Esophagus squamous epithelium (tissue), 5 donors: ENCODE data around the gene KANSL2. TPM values are rescaled to one million over a fixed set of nuclear protein-coding genes. Genes with fewer than 3 reads are reported as not detected.

ENCODE experiments used
- DNase-seq: peaks from one replicate; lab custom pipeline; 2025; lab: John Stamatoyannopoulos, UW
- H3K27ac ChIP-seq, 4 donors: fragments of 200-600 bp; sonication (generic); one replicate each; pipeline ENCODE4 v1.5.1; 2016 to 2019; ENCODE audit warnings: mild to moderate bottlenecking in 1 of 4
- H3K27me3 ChIP-seq, 4 donors: fragments of 200-600 bp; sonication (generic); 1 replicate in 3 of 4; 2 replicates in 1 of 4; pipeline versions ENCODE4 v1.5.1 to v1.6.0; 2017 to 2021; ENCODE audit warnings: antibody characterized with exemption in 1 of 4
- H3K36me3 ChIP-seq, 3 donors: fragments of 200-600 bp; sonication (generic); one replicate each; pipeline ENCODE4 v1.5.1; 2016 to 2019
- H3K4me1 ChIP-seq, 3 donors: fragments of 200-600 bp; sonication (generic); one replicate each; pipeline ENCODE4 v1.5.1; 2017 to 2019
- H3K4me3 ChIP-seq, 4 donors: fragments of 200-600 bp; sonication (generic); 1 replicate in 3 of 4; 2 replicates in 1 of 4; pipeline ENCODE4 v1.5.1; 2016 to 2019; ENCODE audit warnings: mild to moderate bottlenecking in 2 of 4, moderate library complexity in 1 of 4
- H3K9me3 ChIP-seq, 3 donors: fragments of 200-600 bp; sonication (generic); one replicate each; pipeline ENCODE4 v1.5.1; 2016 to 2019
- CTCF ChIP-seq, 6 experiments: fragments of 450-650 bp in 4 of 6; fragments of 200-600 bp in 2 of 6; sonication (generic) in 2 of 6; IDR thresholded peaks; one replicate each; pipeline ENCODE4 v1.5.1; 2016 to 2019; ENCODE audit warnings: antibody characterized with exemption in 6 of 6, mild to moderate bottlenecking in 4 of 6, moderate library complexity in 4 of 6
- POLR2A ChIP-seq, 4 donors: fragments of 450-650 bp; IDR thresholded peaks; one replicate each; pipeline ENCODE4 v1.6.1; 2017; ENCODE audit warnings: antibody characterized with exemption in 4 of 4, mild to moderate bottlenecking in 4 of 4, moderate library complexity in 3 of 4
- WGBS, 2 donors: methylation state at CpG; one replicate each; pipeline ENCODE4 v1.1.5; 2018; 5-methylcytosine and 5-hydroxymethylcytosine counted together
- intact Hi-C: fragments of 100-400 bp; cut with DNase I; formaldehyde crosslinking; loops from one replicate; pipeline ENCODE4 v1.15.0; 2022
- total RNA-seq, 4 donors: library from RNA; depleted of rRNA; stranded (reverse); fragments of >200 nt; gene quantifications; one replicate each; pipeline ENCODE4 v1.1.0, GENCODE V29; 2016
- donor health status: DM: yes; HTN: yes; CAD: no.

The KANSL2 gene
- total RNA-seq, 4 donors from 2014 or later, result 23.9 to 46.0 (median 33.3) TPM

- DNase-seq, result no peak
Measured at GRCh38 chr12:48695859-48696258, 13.8 kb upstream of the KANSL2 start.

GRCh38 chr12:48694038-48694437, 12.0 kb upstream of the KANSL2 start:
- no peaks in the 10 kb centered on the region for H3K9me3 ChIP-seq
- no peaks in the 10 kb centered on the region for H3K4me1 ChIP-seq
- intact Hi-C loops, result no loop called here
- no peak for DNase-seq
- no peaks in the 10 kb centered on the region for H3K27me3 ChIP-seq
- H3K36me3 ChIP-seq, result peaks cover 7 to 99% (median 28%) of the 10 kb centered on the region in 3 donors
- no peak overlapping the region for H3K27ac ChIP-seq
- TF ChIP-seq POLR2A (IDR thresholded peaks at IDR 0.05) (no peak), CTCF (IDR thresholded peaks at IDR 0.05) (no peak)
- H3K4me3 ChIP-seq, result no peak overlapping the region
- 87 to 98% methylated on average over 2 to 6 of the region's 6 CpGs for WGBS, 2 donors

More at GRCh38 chr12:48695859-48696258, 13.8 kb upstream of the KANSL2 start:
- Histone ChIP-seq H3K4me3 (no peak overlapping the region), H3K27me3 (no peaks in the 10 kb centered on the region), H3K9me3 (no peaks in the 10 kb centered on the region), H3K36me3 (peaks cover 7 to 99% (median 23%) of the 10 kb centered on the region in 3 donors), H3K4me1 (no peaks in the 10 kb centered on the region), H3K27ac (no peak overlapping the region)
- TF ChIP-seq CTCF (IDR thresholded peaks at IDR 0.05) (no peak), POLR2A (IDR thresholded peaks at IDR 0.05) (no peak)
- 79 to 97% methylated on average over 2 of the region's 2 CpGs for WGBS, 2 donors
- intact Hi-C loops, result no loop called here

GRCh38 chr12:48693572-48693971, 11.5 kb upstream of the KANSL2 start:
- WGBS, 2 donors, result 87 to 93% methylated on average over 6 of the region's 6 CpGs
- Histone ChIP-seq H3K27me3 (no peaks in the 10 kb centered on the region), H3K4me3 (no peak overlapping the region), H3K4me1 (no peaks in the 10 kb centered on the region), H3K27ac (no peak overlapping the region), H3K9me3 (no peaks in the 10 kb centered on the region), H3K36me3 (peaks cover 7 to 99% (median 32%) of the 10 kb centered on the region in 3 donors)
- DNase-seq, result no peak
- intact Hi-C loops, result no loop called here
- TF ChIP-seq POLR2A (IDR thresholded peaks at IDR 0.05) (no peak), CTCF (IDR thresholded peaks at IDR 0.05) (no peak)

GRCh38 chr12:48691826-48692487, 9.9 kb upstream of the KANSL2 start:
- DNase-seq, result no peak
- no peaks in the 10 kb centered on the region for H3K27me3 ChIP-seq
- H3K4me3 ChIP-seq, result no peak overlapping the region
- intact Hi-C loops, result no loop called here
- H3K9me3 ChIP-seq, result no peaks in the 10 kb centered on the region
- 57 to 63% methylated on average over 2 of the region's 2 CpGs for WGBS, 2 donors
- no peaks in the 10 kb centered on the region for H3K4me1 ChIP-seq
- H3K36me3 ChIP-seq, result peaks cover 7 to 92% (median 38%) of the 10 kb centered on the region in 3 donors
- no peak overlapping the region for H3K27ac ChIP-seq
- no peak for TF ChIP-seq POLR2A (IDR thresholded peaks at IDR 0.05)
- no peak for TF ChIP-seq CTCF (IDR thresholded peaks at IDR 0.05)

- intact Hi-C loops, result no loop called here
Measured at GRCh38 chr12:48690990-48691389, 9.0 kb upstream of the KANSL2 start.

More at GRCh38 chr12:48690990-48691389, 9.0 kb upstream of the KANSL2 start:
- TF ChIP-seq CTCF (IDR thresholded peaks at IDR 0.05) (no peak), POLR2A (IDR thresholded peaks at IDR 0.05) (no peak)
- Histone ChIP-seq H3K27ac (no peak overlapping the region), H3K4me1 (no peaks in the 10 kb centered on the region), H3K4me3 (no peak overlapping the region), H3K27me3 (no peaks in the 10 kb centered on the region), H3K36me3 (peaks cover 7 to 83% (median 38%) of the 10 kb centered on the region in 3 donors), H3K9me3 (no peaks in the 10 kb centered on the region)
- no peak for DNase-seq
- 64 to 74% methylated on average over 4 of the region's 4 CpGs for WGBS, 2 donors
